GM12878 (cell line): ENCODE results near the gene HS3ST3A1. TPM values are rescaled to one million over a fixed set of nuclear protein-coding genes. Genes with fewer than 3 reads are reported as not detected.

Experiments
- ATAC-seq: fragments of 200-7000 bp; cut with Tn5 transposase; 3 replicates; pipeline ENCODE4 v1.9.1; 2020; ENCODE audit warnings: mild to moderate bottlenecking, moderate library complexity
- BruUV-seq: library from RNA; stranded (reverse); fragments of 400-500 nt; replicated peaks from 2 replicates; lab custom pipeline; 2021; lab: Mats Ljungman, UMichigan
- CTCF ChIA-PET: fragments of 300-600 bp; sonication (Branson Sonifier 250); formaldehyde crosslinking; extraction: SDS; loops from one replicate; lab custom pipeline; 2021; ENCODE audit warnings: inconsistent platforms; lab: Yijun Ruan, JAX
- POLR2A ChIA-PET: fragments of 350-600 bp; formaldehyde crosslinking; extraction: SDS; loops from one replicate; lab custom pipeline; 2021; ENCODE audit warnings: inconsistent platforms; lab: Charles Lee
- RAD21 ChIA-PET: fragments of 300-600 bp; sonication (Branson Sonifier 250); formaldehyde crosslinking; loops from one replicate; lab custom pipeline; 2023; ENCODE audit warnings: antibody characterized with exemption; ENCODE audit not compliant: unreplicated experiment; lab: Charles Lee
- SMC1A ChIA-PET: fragments of 300-600 bp; sonication (Branson Sonifier 250); formaldehyde crosslinking; loops from one replicate; lab custom pipeline; 2023; ENCODE audit not compliant: unreplicated experiment, uncharacterized antibody; lab: Charles Lee
- DNase-seq: peaks from one replicate; pipeline ENCODE4 v3.0.0-alpha.2; 2011; ENCODE audit warnings: low read depth, low spot score
- FAIRE-seq: peaks from 3 replicates; lab custom pipeline; 2011; peaks lifted over from hg19 to GRCh38; lab: Jason Lieb, UNC
- H2AFZ ChIP-seq: 2 replicates; pipeline ENCODE4 v1.6.0; 2011; ENCODE audit warnings: low read depth, low read length, control low read depth; ENCODE audit not compliant: control insufficient read depth
- H3K27ac ChIP-seq: 2 replicates; pipeline ENCODE4 v1.5.1; 2011; ENCODE audit warnings: control low read depth; ENCODE audit not compliant: control insufficient read depth, insufficient read depth
- H3K27me3 ChIP-seq, 2 experiments: replicated peaks in 1 of 2; 2 replicates each; pipeline versions ENCODE4 v1.6.0 to v1.6.1; 2011; ENCODE audit warnings: low read length in 1 of 2; ENCODE audit not compliant: control insufficient read depth in 2 of 2, insufficient read depth in 2 of 2
- H3K36me3 ChIP-seq, 2 experiments: 2 replicates each; pipeline ENCODE4 v1.5.1; 2011; ENCODE audit warnings: low read length in 1 of 2; ENCODE audit not compliant: control insufficient read depth in 2 of 2, insufficient read depth in 2 of 2
- H3K4me1 ChIP-seq: 2 replicates; pipeline ENCODE4 v1.6.1; 2011; ENCODE audit warnings: mild to moderate bottlenecking, low read length, moderate library complexity, mixed read lengths; ENCODE audit not compliant: control insufficient read depth, insufficient read depth
- H3K4me2 ChIP-seq: 2 replicates; pipeline ENCODE4 v1.6.0; 2011; ENCODE audit warnings: control low read depth; ENCODE audit not compliant: control insufficient read depth, insufficient read depth
- H3K4me3 ChIP-seq: fragments of 200-600 bp; sonication (generic); 2 replicates; pipeline ENCODE4 v1.5.1; 2016
- H3K79me2 ChIP-seq: 2 replicates; pipeline ENCODE4 v1.6.0; 2011; ENCODE audit warnings: low read length; ENCODE audit not compliant: control insufficient read depth, insufficient read depth
- H3K9ac ChIP-seq: 2 replicates; pipeline ENCODE4 v1.8.0; 2011; ENCODE audit warnings: low read length, control low read depth, mixed read lengths; ENCODE audit not compliant: control insufficient read depth, insufficient read depth
- H3K9me3 ChIP-seq: replicated peaks from 3 replicates; pipeline ENCODE4 v1.5.1; 2011; ENCODE audit warnings: mild to moderate bottlenecking, low read length; ENCODE audit not compliant: control insufficient read depth, insufficient read depth
- H4K20me1 ChIP-seq: 2 replicates; pipeline ENCODE4 v1.6.0; 2011; ENCODE audit not compliant: control insufficient read depth, insufficient read depth
- BHLHE40 ChIP-seq, 2 experiments: fragments of 450-650 bp in 1 of 2; IDR thresholded peaks; 2 replicates each; pipeline ENCODE4 v1.6.1; 2011 to 2017; ENCODE audit warnings: low read depth in 2 of 2, borderline replicate concordance in 1 of 2, improper control_type of control experiment in 1 of 2, low read length in 1 of 2, mild to moderate bottlenecking in 1 of 2
- BRCA1 ChIP-seq: IDR thresholded peaks from 2 replicates; pipeline ENCODE4 v1.6.1; 2011; ENCODE audit warnings: low read depth, low read length, improper control_type of control experiment
- CHD4 ChIP-seq: fragments of 200-600 bp; sonication (generic); IDR thresholded peaks from 2 replicates; pipeline ENCODE4 v1.6.1; 2016; ENCODE audit warnings: mild to moderate bottlenecking
- FOXM1 ChIP-seq: IDR thresholded peaks from 2 replicates; pipeline ENCODE4 v1.6.1; 2012; ENCODE audit warnings: low read depth, mild to moderate bottlenecking, inconsistent platforms, low read length, moderate library complexity
- NR2C2 ChIP-seq: IDR thresholded peaks from 2 replicates; pipeline ENCODE4 v1.6.1; 2011; ENCODE audit warnings: borderline replicate concordance, low read depth; ENCODE audit not compliant: control insufficient read depth, insufficient read length
- RAD51 ChIP-seq: fragments of 450-650 bp; IDR thresholded peaks from 2 replicates; pipeline ENCODE4 v1.6.1; 2016; ENCODE audit warnings: moderate library complexity, mild to moderate bottlenecking, inconsistent platforms
- RCOR1 ChIP-seq: conservative IDR thresholded peaks from 2 replicates; pipeline ENCODE4 v1.6.1; 2012; ENCODE audit warnings: low read depth, low read length, improper control_type of control experiment
- SIN3A ChIP-seq: IDR thresholded peaks from 2 replicates; pipeline ENCODE4 v1.6.1; 2012; ENCODE audit warnings: low read depth, low read length, improper control_type of control experiment
- SMAD1 ChIP-seq: fragments of 450-650 bp; IDR thresholded peaks from 2 replicates; pipeline ENCODE4 v1.6.1; 2018; ENCODE audit warnings: mild to moderate bottlenecking, low read depth; ENCODE audit not compliant: partially characterized antibody
- WGBS: methylation state at CpG from one replicate; pipeline ENCODE4 v1.1.6; 2016; ENCODE audit warnings: low lambda C conversion rate; ENCODE audit not compliant: insufficient replicate concordance, insufficient coverage; ENCODE audit errors: missing lambda C conversion rate; 5-methylcytosine and 5-hydroxymethylcytosine counted together
- in situ Hi-C: fragments of 300-500 bp; cut with MboI; formaldehyde crosslinking; loops from 9 replicates; pipeline ENCODE4 v1.14.3; 2018; ENCODE audit warnings: mixed read lengths
- intact Hi-C: fragments of 100-400 bp; cut with micrococcal nuclease; formaldehyde crosslinking; loops from one replicate; pipeline ENCODE4 v1.14.2; 2022; ENCODE audit not compliant: unreplicated experiment
- polyA plus RNA-seq, 11 experiments: library from polyadenylated mRNA; depleted of rRNA in 4 of 11; unstranded in 6 of 11; stranded (reverse) in 5 of 11; fragments of >200 nt; fragmentation: Nextera tagmentation in 4 of 11; fragmentation: Illumina TruSeq in 1 of 11; extraction: Ambion mirVana in 4 of 11; extraction: Trizol in 1 of 11; gene quantifications; 1 replicate in 1 of 11; 2 replicates in 10 of 11; pipeline versions ENCODE4 v1.2.1 to v1.2.3, GENCODE V29; 2011 to 2016; ENCODE audit warnings: inconsistent platforms in 2 of 11, missing spikeins in 2 of 11, low read depth in 1 of 11
- total RNA-seq, 4 experiments: library from RNA; depleted of rRNA in 3 of 4; stranded (reverse); fragments of >200 nt in 3 of 4; fragmentation: Illumina TruSeq in 1 of 4; extraction: Trizol in 1 of 4; gene quantifications; 2 replicates each; pipeline versions ENCODE4 v1.2.1 to v1.2.3, GENCODE V29; 2013 to 2021
- TF ChIP-seq, protein P1 (sequence below): fragments of 450-650 bp; formaldehyde crosslinking; IDR thresholded peaks from 2 replicates; pipeline ENCODE4 v1.5.0; 2022; ENCODE audit warnings: mild to moderate bottlenecking, missing genetic modification characterization
- TF ChIP-seq, protein P2 (sequence below): fragments of 150-350 bp; IDR thresholded peaks from 2 replicates; pipeline ENCODE4 v1.6.1; 2016; ENCODE audit warnings: low read depth, low read length

Gene HS3ST3A1
- total and polyA plus RNA-seq, 10 of the 15 experiments (the other 5 are each of a cell fraction or from before 2014, with no cell fraction given), result 0.24 to 0.26 TPM; not detected in 8

DNA sequence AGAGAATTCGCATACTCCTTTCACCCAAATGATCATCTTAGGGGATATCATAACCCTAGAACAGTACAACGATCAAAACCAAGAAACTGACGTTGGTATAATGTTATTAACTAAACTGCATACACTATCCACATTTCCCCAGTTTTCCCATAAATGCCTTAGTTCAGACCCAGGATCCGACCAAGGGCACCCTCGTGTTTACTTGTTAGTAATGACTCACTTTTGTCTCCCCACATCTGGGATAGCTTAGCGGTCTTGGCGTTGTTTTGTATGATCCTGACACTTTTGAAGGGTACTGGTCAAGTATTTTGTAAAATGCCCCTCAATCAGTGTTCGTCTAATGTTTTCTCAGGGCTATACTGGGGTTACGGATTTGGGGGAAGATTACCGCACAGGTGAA is 8.0 kb downstream of the HS3ST3A1 start (continued):
- TF ChIP-seq NR2C2 (no peak), BRCA1 (no peak), RCOR1 (no peak), CHD4 (no peak), FOXM1 (no peak)
- TF ChIP-seq, protein P1, sequence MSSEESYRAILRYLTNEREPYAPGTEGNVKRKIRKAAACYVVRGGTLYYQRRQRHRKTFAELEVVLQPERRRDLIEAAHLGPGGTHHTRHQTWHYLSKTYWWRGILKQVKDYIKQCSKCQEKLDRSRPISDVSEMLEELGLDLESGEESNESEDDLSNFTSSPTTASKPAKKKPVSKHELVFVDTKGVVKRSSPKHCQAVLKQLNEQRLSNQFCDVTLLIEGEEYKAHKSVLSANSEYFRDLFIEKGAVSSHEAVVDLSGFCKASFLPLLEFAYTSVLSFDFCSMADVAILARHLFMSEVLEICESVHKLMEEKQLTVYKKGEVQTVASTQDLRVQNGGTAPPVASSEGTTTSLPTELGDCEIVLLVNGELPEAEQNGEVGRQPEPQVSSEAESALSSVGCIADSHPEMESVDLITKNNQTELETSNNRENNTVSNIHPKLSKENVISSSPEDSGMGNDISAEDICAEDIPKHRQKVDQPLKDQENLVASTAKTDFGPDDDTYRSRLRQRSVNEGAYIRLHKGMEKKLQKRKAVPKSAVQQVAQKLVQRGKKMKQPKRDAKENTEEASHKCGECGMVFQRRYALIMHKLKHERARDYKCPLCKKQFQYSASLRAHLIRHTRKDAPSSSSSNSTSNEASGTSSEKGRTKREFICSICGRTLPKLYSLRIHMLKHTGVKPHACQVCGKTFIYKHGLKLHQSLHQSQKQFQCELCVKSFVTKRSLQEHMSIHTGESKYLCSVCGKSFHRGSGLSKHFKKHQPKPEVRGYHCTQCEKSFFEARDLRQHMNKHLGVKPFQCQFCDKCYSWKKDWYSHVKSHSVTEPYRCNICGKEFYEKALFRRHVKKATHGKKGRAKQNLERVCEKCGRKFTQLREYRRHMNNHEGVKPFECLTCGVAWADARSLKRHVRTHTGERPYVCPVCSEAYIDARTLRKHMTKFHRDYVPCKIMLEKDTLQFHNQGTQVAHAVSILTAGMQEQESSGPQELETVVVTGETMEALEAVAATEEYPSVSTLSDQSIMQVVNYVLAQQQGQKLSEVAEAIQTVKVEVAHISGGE (CRISPR knock-in tag), result no peak

DNA sequence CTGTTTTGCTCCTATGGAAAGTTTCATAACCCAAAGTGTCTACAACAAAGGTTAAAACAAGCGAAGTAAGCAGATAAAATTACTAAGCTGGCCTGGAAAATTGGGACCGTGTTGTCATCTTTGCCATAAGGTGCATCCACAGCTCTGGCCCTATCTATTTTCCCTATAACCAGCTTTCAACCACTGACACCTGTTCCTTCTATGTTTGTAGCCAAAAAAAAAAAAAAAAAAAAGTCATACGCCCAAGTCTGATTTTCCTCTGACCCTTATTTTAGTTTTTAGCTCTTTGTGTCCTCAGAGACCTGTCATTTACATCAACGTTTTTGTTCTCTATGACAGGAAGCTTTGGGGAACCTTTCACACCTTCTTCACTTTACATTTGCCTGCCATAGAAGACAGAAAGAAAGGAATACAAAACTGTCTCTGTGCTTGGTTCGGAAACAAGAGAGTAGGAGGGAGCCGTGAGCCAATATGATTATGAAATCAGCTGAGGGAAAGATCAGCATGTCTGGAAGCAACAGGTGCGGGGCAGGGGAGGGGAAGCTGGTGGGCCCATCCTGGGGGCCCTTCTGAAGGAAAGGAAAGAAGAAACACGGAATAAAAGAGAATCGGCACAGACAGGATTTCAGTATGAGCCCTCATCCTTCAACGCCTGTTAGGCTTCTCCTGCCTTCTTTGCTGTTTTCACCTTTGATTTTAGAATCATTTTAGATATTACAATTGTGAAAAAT is 8.5 kb downstream of the HS3ST3A1 start:
- no peaks in the 10 kb centered on the region for H3K36me3 ChIP-seq
- H3K27me3 ChIP-seq, result no peaks in the 10 kb centered on the region
- RAD21 ChIA-PET, result interaction anchor here (0.6 kb wide), 2 partner anchors 575 to 751 kb away, joined by 3 read pairs; partner anchors contain the start of gene ELAC2
- ATAC-seq (no peak), FAIRE-seq (no peak), DNase-seq (no peak)
- in situ Hi-C loops, result loop anchor here (5.0 kb wide), 2 partner anchors 719 to 1334 kb away; no protein-coding TSS in a partner anchor
- SMC1A ChIA-PET, result interaction anchor here (0.7 to 2.3 kb wide), 4 partner anchors 11 to 255 kb away, joined by 3 to 11 read pairs (median 3); no protein-coding TSS in a partner anchor
- H3K4me1 ChIP-seq, result no peaks in the 10 kb centered on the region
- no peak overlapping the region for H3K4me3 ChIP-seq
- POLR2A ChIA-PET, result interaction anchor here (0.6 kb wide), 1 partner anchor 90 kb away, joined by 3 read pairs; no protein-coding TSS in a partner anchor
- H3K27ac ChIP-seq, result no peak overlapping the region
- intact Hi-C loops, result loop anchor here (10.0 kb wide), 1 partner anchor 1582 kb away; no protein-coding TSS in a partner anchor
- no peaks in the 10 kb centered on the region for H3K79me2 ChIP-seq
- no peak overlapping the region for H2AFZ ChIP-seq
- BruUV-seq, result no TSS peak
- no peaks in the 10 kb centered on the region for H4K20me1 ChIP-seq
- 37% methylated on average over 10 of the region's 10 CpGs for WGBS
- H3K4me2 ChIP-seq, result no peak overlapping the region
- no peaks in the 10 kb centered on the region for H3K9me3 ChIP-seq
- CTCF ChIA-PET, result interaction anchor here (0.6 to 1.7 kb wide), 6 partner anchors 17 to 721 kb away, joined by 3 to 7 read pairs (median 4); no protein-coding TSS in a partner anchor
- H3K9ac ChIP-seq, result no peak overlapping the region
- TF ChIP-seq, protein P2, sequence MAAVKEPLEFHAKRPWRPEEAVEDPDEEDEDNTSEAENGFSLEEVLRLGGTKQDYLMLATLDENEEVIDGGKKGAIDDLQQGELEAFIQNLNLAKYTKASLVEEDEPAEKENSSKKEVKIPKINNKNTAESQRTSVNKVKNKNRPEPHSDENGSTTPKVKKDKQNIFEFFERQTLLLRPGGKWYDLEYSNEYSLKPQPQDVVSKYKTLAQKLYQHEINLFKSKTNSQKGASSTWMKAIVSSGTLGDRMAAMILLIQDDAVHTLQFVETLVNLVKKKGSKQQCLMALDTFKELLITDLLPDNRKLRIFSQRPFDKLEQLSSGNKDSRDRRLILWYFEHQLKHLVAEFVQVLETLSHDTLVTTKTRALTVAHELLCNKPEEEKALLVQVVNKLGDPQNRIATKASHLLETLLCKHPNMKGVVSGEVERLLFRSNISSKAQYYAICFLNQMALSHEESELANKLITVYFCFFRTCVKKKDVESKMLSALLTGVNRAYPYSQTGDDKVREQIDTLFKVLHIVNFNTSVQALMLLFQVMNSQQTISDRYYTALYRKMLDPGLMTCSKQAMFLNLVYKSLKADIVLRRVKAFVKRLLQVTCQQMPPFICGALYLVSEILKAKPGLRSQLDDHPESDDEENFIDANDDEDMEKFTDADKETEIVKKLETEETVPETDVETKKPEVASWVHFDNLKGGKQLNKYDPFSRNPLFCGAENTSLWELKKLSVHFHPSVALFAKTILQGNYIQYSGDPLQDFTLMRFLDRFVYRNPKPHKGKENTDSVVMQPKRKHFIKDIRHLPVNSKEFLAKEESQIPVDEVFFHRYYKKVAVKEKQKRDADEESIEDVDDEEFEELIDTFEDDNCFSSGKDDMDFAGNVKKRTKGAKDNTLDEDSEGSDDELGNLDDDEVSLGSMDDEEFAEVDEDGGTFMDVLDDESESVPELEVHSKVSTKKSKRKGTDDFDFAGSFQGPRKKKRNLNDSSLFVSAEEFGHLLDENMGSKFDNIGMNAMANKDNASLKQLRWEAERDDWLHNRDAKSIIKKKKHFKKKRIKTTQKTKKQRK, result no peak
- TF ChIP-seq SIN3A, result no peak
- no peak for TF ChIP-seq BHLHE40 (IDR thresholded peaks at IDR 0.05; ENCODE audit: borderline replicate concordance in 1 of 2, low read depth in 2 of 2, low read length in 1 of 2)
- no peak for TF ChIP-seq RAD51
- no peak for TF ChIP-seq SMAD1
